ENCODE results near the gene PCDHB3.
"Not testable (repeated sequence)": the region's sequence is repeated elsewhere in the genome, so short reads cannot be mapped to it uniquely, and the experiment has no call there.

PCDHB3 gene

DNA sequence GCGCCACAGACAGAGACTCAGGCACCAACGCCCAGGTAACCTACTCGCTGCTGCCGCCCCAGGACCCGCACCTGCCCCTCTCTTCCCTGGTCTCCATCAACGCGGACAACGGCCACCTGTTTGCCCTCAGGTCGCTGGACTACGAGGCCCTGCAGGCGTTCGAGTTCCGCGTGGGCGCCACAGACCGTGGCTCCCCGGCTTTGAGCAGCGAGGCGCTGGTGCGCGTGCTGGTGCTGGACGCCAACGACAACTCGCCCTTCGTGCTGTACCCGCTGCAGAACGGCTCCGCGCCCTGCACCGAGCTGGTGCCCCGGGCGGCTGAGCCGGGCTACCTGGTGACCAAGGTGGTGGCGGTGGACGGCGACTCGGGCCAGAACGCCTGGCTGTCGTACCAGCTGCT is 1.8 kb downstream of the PCDHB3 start:
- not testable (repeated sequence) for H3K4me3 ChIP-seq (ENCODE audit: low read length)

DNA sequence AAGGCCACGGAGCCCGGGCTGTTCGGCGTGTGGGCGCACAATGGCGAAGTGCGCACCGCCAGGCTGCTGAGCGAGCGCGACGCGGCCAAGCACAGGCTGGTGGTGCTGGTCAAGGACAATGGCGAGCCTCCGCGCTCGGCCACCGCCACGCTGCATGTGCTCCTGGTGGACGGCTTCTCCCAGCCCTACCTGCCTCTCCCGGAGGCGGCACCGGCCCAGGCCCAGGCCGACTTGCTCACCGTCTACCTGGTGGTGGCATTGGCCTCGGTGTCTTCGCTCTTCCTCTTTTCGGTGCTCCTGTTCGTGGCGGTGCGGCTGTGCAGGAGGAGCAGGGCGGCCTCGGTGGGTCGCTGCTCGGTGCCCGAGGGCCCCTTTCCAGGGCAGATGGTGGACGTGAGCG is 2.2 kb downstream of the PCDHB3 start:
- not testable (repeated sequence) for H3K9ac ChIP-seq (ENCODE audit: low read depth, low read length); H3K27ac ChIP-seq (ENCODE audit: low read length); H3K27me3 ChIP-seq (ENCODE audit: insufficient read depth, low read length); H3K4me3 ChIP-seq (ENCODE audit: low read length); H3K4me1 ChIP-seq (ENCODE audit: insufficient read depth, low read length)
- peaks cover 11% of the 10 kb centered on the region; the same call in 1 of the 2 replicates for H3K36me3 ChIP-seq (ENCODE audit: insufficient read depth, low read depth, low read length)
- peaks cover 27% of the 10 kb centered on the region for H3K9me3 ChIP-seq (ENCODE audit: insufficient read depth, low read depth, low read length)

More for the DNA sequence above, 1.8 kb downstream of the PCDHB3 start:
- not testable (repeated sequence) for H3K27me3 ChIP-seq (ENCODE audit: insufficient read depth, low read length); H3K9ac ChIP-seq (ENCODE audit: low read depth, low read length); H3K4me1 ChIP-seq (ENCODE audit: insufficient read depth, low read length); H3K27ac ChIP-seq (ENCODE audit: low read length)
- peaks cover 27% of the 10 kb centered on the region for H3K9me3 ChIP-seq (ENCODE audit: insufficient read depth, low read depth, low read length)
- H3K36me3 ChIP-seq (ENCODE audit: insufficient read depth, low read depth, low read length), result peaks cover 11% of the 10 kb centered on the region; the same call in 1 of the 2 replicates

DNA sequence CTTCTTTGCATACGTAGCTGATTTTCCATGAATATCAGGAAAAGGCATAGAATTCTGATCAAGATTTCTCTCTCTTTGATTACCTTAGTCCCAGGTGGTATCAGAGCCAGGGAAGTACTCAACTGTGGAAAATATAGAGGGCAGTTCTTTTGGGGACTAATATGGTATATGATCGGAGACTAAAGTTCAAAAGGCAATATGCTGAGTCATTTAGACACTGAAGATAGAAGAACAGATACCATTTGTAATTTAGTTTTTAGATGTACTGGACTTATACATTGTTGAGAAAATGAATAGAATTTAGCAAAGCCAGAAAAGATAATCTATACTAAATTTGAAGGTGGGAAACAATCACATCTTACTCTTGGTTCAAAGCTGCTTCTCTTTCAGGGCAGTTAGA is 5.1 kb downstream of the PCDHB3 start:
- Histone ChIP-seq H3K27me3 (ENCODE audit: insufficient read depth, low read length) (no peaks in the 10 kb centered on the region), H3K9me3 (ENCODE audit: insufficient read depth, low read depth, low read length) (peaks cover 36% of the 10 kb centered on the region), H3K4me3 (ENCODE audit: low read length) (no peak overlapping the region), H3K36me3 (ENCODE audit: insufficient read depth, low read depth, low read length) (0 out of 2 replicates have a peak, but pooled peaks cover 11% of the 10 kb centered on the region), H3K4me1 (ENCODE audit: insufficient read depth, low read length) (no peaks in the 10 kb centered on the region), H3K9ac (ENCODE audit: low read depth, low read length) (no peak overlapping the region), H3K27ac (ENCODE audit: low read length) (no peak overlapping the region)

DNA sequence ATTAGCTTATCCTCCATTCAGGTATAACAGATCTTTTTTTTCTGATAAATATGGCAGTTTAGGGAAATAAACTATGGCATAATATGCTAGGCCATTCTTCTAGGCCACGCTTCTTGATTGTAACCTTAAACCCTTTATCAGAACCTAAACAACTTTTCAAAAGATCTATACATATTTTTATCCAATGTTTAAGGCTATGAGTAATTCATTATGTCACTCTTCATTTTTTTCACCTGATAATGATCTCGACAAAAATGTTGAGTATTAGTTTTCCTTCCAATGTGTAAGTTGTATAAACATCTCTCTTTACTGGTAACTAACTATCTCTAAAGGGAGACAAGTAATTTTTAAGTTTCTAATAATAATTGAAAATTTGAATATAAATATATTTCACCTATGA is 19.0 kb downstream of the PCDHB3 start:
- Histone ChIP-seq H3K4me3 (ENCODE audit: low read length) (no peak overlapping the region), H3K9me3 (ENCODE audit: insufficient read depth, low read depth, low read length) (peaks cover 39% of the 10 kb centered on the region), H3K9ac (ENCODE audit: low read depth, low read length) (no peak overlapping the region), H3K4me1 (ENCODE audit: insufficient read depth, low read length) (no peaks in the 10 kb centered on the region), H3K27me3 (ENCODE audit: insufficient read depth, low read length) (no peaks in the 10 kb centered on the region), H3K36me3 (ENCODE audit: insufficient read depth, low read depth, low read length) (no peaks in the 10 kb centered on the region), H3K27ac (ENCODE audit: low read length) (no peak overlapping the region)

DNA sequence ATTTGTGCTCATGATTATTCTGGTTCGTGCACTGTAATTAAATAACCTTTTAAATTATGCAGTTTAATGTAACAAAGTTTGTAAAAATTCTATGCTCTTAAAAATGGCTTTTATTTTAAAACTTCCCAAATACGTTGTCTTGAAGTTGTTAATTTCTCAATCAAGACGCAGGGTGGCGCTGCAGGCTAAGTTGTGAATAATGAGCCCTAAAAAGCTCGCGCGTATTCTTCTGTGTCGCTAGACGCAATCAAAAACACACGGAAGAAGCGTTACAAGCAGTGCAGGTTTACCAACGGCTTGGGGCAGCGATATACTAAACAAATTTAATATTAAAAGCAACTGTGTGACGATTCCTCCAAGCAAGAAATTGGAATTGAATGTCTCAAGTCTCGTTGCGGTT is 21.3 kb downstream of the PCDHB3 start, which contains the start of gene PCDHB4:
PCDHB4 (plus strand) TSS at position 256 of the 400 bp plus-strand sequence. CDS start 181 bp downstream, outside the sequence.
- H3K9ac ChIP-seq (ENCODE audit: low read depth, low read length), result no peak within 1 kb of the TSS
- no peak within 1 kb of the TSS for H3K4me3 ChIP-seq (ENCODE audit: low read length)
- peaks cover 27% of the 10 kb centered on the region; the same call in 1 of the 2 replicates for H3K9me3 ChIP-seq (ENCODE audit: insufficient read depth, low read depth, low read length)
- H3K36me3 ChIP-seq (ENCODE audit: insufficient read depth, low read depth, low read length), result no peaks in the 10 kb centered on the region
- no peaks in the 10 kb centered on the region for H3K4me1 ChIP-seq (ENCODE audit: insufficient read depth, low read length)
- no peak within 1 kb of the TSS for H3K27ac ChIP-seq (ENCODE audit: low read length)
- no peaks in the 10 kb centered on the region for H3K27me3 ChIP-seq (ENCODE audit: insufficient read depth, low read length)

DNA sequence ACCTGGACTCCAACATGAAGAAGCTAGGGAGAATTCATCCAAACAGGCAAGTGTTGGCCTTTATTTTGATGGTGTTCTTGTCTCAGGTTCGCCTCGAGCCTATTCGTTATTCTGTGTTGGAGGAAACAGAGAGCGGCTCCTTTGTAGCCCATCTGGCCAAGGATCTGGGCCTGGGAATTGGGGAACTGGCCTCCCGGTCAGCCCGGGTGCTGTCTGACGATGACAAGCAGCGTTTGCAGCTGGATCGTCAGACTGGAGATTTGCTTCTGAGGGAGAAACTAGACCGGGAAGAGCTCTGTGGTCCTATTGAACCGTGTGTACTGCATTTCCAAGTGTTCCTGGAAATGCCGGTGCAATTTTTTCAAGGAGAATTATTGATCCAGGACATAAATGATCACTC is 21.7 kb downstream of the PCDHB3 start:
- Histone ChIP-seq H3K9me3 (ENCODE audit: insufficient read depth, low read depth, low read length) (peaks cover 23% of the 10 kb centered on the region; the same call in 1 of the 2 replicates), H3K27ac (ENCODE audit: low read length) (no peak overlapping the region), H3K36me3 (ENCODE audit: insufficient read depth, low read depth, low read length) (no peaks in the 10 kb centered on the region), H3K9ac (ENCODE audit: low read depth, low read length) (no peak overlapping the region), H3K4me1 (ENCODE audit: insufficient read depth, low read length) (no peaks in the 10 kb centered on the region), H3K27me3 (ENCODE audit: insufficient read depth, low read length) (no peaks in the 10 kb centered on the region), H3K4me3 (ENCODE audit: low read length) (no peak overlapping the region)

DNA sequence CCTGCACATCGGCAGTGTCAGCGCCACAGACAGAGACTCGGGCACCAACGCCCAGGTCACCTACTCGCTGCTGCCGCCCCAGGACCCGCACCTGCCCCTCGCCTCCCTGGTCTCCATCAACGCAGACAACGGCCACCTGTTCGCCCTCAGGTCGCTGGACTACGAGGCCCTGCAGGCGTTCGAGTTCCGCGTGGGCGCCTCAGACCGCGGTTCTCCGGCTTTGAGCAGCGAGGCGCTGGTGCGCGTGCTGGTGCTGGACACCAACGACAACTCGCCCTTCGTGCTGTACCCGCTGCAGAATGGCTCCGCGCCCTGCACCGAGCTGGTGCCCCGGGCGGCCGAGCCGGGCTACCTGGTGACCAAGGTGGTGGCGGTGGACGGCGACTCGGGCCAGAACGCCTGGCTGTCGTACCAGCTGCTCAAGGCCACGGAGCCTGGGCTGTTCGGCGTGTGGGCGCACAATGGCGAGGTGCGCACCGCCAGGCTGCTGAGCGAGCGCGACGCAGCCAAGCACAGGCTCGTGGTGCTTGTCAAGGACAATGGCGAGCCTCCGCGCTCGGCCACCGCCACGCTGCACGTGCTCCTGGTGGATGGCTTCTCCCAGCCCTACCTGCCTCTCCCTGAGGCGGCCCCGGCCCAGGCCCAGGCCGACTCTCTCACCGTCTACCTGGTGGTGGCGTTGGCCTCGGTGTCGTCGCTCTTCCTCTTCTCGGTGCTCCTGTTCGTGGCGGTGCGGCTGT is 23.3 kb downstream of the PCDHB3 start:
- H3K36me3 ChIP-seq (ENCODE audit: insufficient read depth, low read depth, low read length); H3K9ac ChIP-seq (ENCODE audit: low read depth, low read length); H3K4me1 ChIP-seq (ENCODE audit: insufficient read depth, low read length); H3K27me3 ChIP-seq (ENCODE audit: insufficient read depth, low read length); H3K27ac ChIP-seq (ENCODE audit: low read length); H3K4me3 ChIP-seq (ENCODE audit: low read length): not testable (repeated sequence)
- H3K9me3 ChIP-seq (ENCODE audit: insufficient read depth, low read depth, low read length), result peaks cover 22% of the 10 kb centered on the region; the same call in 1 of the 2 replicates

DNA sequence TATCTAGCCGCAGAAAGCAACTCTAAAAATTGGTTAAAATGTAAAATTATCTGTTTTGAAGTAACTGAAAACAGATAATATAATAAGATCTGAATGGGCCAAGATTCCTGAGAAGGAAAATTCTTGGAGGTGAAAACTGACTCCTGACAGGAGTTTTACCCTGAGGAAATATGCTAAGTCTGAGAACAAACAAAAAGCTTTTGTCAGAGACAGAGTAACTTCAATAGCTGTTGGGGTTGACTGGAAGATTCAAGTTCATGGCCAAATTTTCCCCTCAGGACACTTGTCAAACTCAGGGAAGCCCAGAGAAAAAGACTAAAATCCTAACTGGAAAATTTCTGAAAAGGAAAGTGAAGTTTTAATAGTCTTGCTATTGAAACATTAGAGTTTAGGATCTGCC is 27.0 kb downstream of the PCDHB3 start:
- H3K36me3 ChIP-seq (ENCODE audit: insufficient read depth, low read depth, low read length), result no peaks in the 10 kb centered on the region
- no peaks in the 10 kb centered on the region for H3K4me1 ChIP-seq (ENCODE audit: insufficient read depth, low read length)
- H3K27ac ChIP-seq (ENCODE audit: low read length), result no peak overlapping the region
- no peaks in the 10 kb centered on the region for H3K27me3 ChIP-seq (ENCODE audit: insufficient read depth, low read length)
- H3K9me3 ChIP-seq (ENCODE audit: insufficient read depth, low read depth, low read length), result peaks cover 23% of the 10 kb centered on the region; the same call in 1 of the 2 replicates
- H3K9ac ChIP-seq (ENCODE audit: low read depth, low read length), result no peak overlapping the region
- H3K4me3 ChIP-seq (ENCODE audit: low read length), result peak overlapping the region; percentile 30; the same call in 1 of the 2 replicates

DNA sequence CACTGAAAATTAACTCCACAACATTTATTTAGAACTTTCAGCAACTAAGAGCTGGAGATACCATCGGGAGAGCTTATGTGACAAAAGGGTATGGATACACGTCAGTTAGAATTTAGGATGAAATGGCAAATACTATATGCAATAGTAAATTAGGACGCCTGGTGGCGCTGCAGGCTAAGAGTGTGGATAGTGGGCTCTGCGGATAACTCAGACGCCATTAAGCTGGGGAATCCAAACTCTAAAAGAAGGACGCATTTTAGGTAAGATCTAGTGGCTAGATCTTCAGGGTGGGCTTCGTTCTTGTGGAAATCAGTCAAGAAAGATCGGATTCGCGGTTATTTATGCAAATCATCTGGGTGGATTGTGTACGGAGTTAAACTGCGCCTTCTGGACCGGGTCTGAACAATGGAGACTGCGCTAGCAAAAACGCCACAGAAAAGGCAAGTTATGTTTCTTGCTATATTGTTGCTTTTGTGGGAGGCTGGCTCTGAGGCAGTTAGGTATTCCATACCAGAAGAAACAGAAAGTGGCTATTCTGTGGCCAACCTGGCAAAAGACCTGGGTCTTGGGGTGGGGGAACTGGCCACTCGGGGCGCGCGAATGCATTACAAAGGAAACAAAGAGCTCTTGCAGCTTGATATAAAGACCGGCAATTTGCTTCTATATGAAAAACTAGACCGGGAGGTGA is 34.9 kb downstream of the PCDHB3 start, which contains the start of gene PCDHB5:
PCDHB5 (plus strand) TSS at position 177 of the 688 bp plus-strand sequence; CDS start at position 406, 229 bp downstream.
- Histone ChIP-seq H3K27ac (ENCODE audit: low read length) (no peak within 1 kb of the TSS), H3K4me3 (ENCODE audit: low read length) (0 out of 2 replicates have a peak within 1 kb of the TSS, but pooled peaks have one; percentile 23), H3K27me3 (ENCODE audit: insufficient read depth, low read length) (no peaks in the 10 kb centered on the region)

DNA sequence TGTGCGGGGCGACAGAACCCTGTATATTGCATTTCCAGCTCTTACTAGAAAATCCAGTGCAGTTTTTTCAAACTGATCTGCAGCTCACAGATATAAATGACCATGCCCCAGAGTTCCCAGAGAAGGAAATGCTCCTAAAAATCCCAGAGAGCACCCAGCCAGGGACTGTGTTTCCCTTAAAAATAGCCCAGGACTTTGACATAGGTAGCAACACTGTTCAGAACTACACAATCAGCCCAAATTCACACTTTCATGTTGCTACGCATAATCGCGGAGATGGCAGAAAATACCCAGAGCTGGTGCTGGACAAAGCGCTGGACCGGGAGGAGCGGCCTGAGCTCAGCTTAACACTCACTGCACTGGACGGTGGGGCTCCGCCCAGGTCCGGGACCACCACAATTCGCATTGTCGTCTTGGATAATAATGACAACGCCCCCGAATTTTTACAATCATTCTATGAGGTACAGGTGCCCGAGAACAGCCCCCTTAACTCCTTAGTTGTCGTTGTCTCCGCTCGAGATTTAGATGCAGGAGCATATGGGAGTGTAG is 35.5 kb downstream of the PCDHB3 start:
- Histone ChIP-seq H3K27me3 (ENCODE audit: insufficient read depth, low read length) (no peaks in the 10 kb centered on the region), H3K27ac (ENCODE audit: low read length) (no peak overlapping the region), H3K9ac (ENCODE audit: low read depth, low read length) (no peak overlapping the region), H3K36me3 (ENCODE audit: insufficient read depth, low read depth, low read length) (no peaks in the 10 kb centered on the region), H3K4me1 (ENCODE audit: insufficient read depth, low read length) (no peaks in the 10 kb centered on the region), H3K9me3 (ENCODE audit: insufficient read depth, low read depth, low read length) (peaks cover 67% of the 10 kb centered on the region), H3K4me3 (ENCODE audit: low read length) (no peak overlapping the region)

More for the DNA sequence above, 34.9 kb downstream of the PCDHB3 start, which contains the start of gene PCDHB5:
- Histone ChIP-seq H3K9ac (ENCODE audit: low read depth, low read length) (no peak within 1 kb of the TSS), H3K9me3 (ENCODE audit: insufficient read depth, low read depth, low read length) (peaks cover 65% of the 10 kb centered on the region), H3K4me1 (ENCODE audit: insufficient read depth, low read length) (no peaks in the 10 kb centered on the region), H3K36me3 (ENCODE audit: insufficient read depth, low read depth, low read length) (no peaks in the 10 kb centered on the region)

DNA sequence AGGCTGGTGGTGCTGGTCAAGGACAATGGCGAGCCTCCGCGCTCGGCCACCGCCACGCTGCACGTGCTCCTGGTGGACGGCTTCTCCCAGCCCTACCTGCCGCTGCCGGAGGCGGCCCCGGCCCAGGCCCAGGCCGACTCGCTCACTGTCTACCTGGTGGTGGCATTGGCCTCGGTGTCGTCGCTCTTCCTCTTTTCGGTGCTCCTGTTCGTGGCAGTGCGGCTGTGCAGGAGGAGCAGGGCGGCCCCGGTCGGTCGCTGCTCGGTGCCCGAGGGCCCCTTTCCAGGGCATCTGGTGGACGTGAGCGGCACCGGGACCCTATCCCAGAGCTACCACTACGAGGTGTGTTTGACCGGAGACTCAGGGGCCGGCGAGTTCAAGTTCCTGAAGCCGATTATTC is 37.1 kb downstream of the PCDHB3 start:
- H3K4me1 ChIP-seq (ENCODE audit: insufficient read depth, low read length); H3K36me3 ChIP-seq (ENCODE audit: insufficient read depth, low read depth, low read length); H3K9ac ChIP-seq (ENCODE audit: low read depth, low read length); H3K27ac ChIP-seq (ENCODE audit: low read length); H3K4me3 ChIP-seq (ENCODE audit: low read length); H3K27me3 ChIP-seq (ENCODE audit: insufficient read depth, low read length): not testable (repeated sequence)
- H3K9me3 ChIP-seq (ENCODE audit: insufficient read depth, low read depth, low read length), result peaks cover 58% of the 10 kb centered on the region

Measured in iPS-20b (cell line).